Mesodermal cell (in vitro differentiated cells): ENCODE data around the gene LRRC42.

Experiments used
- H3K27ac ChIP-seq: 2 replicates; pipeline ENCODE4 v1.7.0; 2013; ENCODE audit warnings: mild to moderate bottlenecking, low read depth, low read length, moderate library complexity; ENCODE audit not compliant: severe bottlenecking
- H3K36me3 ChIP-seq: 2 replicates; pipeline ENCODE4 v1.7.1; 2013; ENCODE audit warnings: mild to moderate bottlenecking, low read length, moderate library complexity; ENCODE audit not compliant: control insufficient read depth, insufficient read depth
- H3K4me1 ChIP-seq: one replicate; pipeline ENCODE4 v1.7.1; 2013; ENCODE audit warnings: mild to moderate bottlenecking, low read length; ENCODE audit not compliant: insufficient read depth, control insufficient read depth, poor library complexity, severe bottlenecking
- H3K4me3 ChIP-seq: 2 replicates; pipeline ENCODE4 v1.7.0; 2013; ENCODE audit warnings: low read length, control low read depth, mild to moderate bottlenecking; ENCODE audit not compliant: insufficient read depth, poor library complexity, severe bottlenecking; ENCODE audit errors: extremely low read depth
- H3K9me3 ChIP-seq: 2 replicates; pipeline ENCODE4 v1.7.1; 2013; ENCODE audit warnings: mild to moderate bottlenecking, low read length, moderate library complexity; ENCODE audit not compliant: control insufficient read depth
- WGBS, 2 experiments: methylation state at CpG; one replicate each; pipeline ENCODE4 v1.1.5; 2013; ENCODE audit warnings: missing lambda C conversion rate in 2 of 2; ENCODE audit not compliant: insufficient coverage in 2 of 2; 5-methylcytosine and 5-hydroxymethylcytosine counted together

Gene LRRC42

GRCh38 chr1:53942127-53942957, 3.8 kb upstream of the LRRC42 start:
- Histone ChIP-seq H3K36me3 (peaks cover 19% of the 10 kb centered on the region), H3K9me3 (no peaks in the 10 kb centered on the region), H3K27ac (no peak overlapping the region), H3K4me1 (no peaks in the 10 kb centered on the region), H3K4me3 (no peak overlapping the region)
- 100% methylated on average over 1 of the region's 7 CpGs; no CpG with 5 or more reads in 1 of the 2 experiments for WGBS, 2 experiments

- Histone ChIP-seq H3K36me3 (peaks cover 15% of the 10 kb centered on the region), H3K4me1 (peaks cover 4% of the 10 kb centered on the region)
- WGBS, 2 experiments = 91 to 98% methylated on average over 4 to 6 of the region's 6 CpGs
These were observed 3.1 kb upstream of the LRRC42 start for GRCh38 chr1:53943090-53943489.

DNA sequence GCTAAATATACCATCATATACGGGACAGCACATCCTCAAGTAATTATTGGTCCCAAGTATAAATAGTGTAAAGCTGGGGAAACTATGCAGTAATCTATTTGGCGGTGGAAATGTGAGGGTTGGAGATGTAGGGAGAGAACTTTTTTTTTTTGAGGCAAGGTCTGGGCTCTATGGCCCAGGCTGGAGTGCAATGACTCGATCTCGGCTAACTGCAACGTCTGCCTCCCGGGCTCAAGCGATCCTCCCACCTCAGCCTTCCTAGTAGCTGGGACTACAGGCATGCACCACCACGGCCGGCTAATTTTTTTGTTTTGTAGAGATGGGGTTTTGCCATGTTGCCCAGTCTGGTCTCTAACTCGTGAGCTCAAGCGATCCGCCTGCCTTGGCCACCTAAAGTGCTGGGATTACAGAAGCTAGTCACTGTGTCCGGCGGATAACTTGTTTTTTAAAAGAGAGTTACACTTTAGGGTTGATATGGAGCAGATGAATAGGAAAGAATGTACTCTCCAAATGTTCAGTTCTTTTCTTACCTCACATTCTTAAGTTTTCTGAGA, 2.6 kb upstream of the LRRC42 start:
- Histone ChIP-seq H3K4me3 (no peak overlapping the region), H3K9me3 (no peaks in the 10 kb centered on the region), H3K36me3 (peaks cover 17% of the 10 kb centered on the region), H3K4me1 (peaks cover 4% of the 10 kb centered on the region), H3K27ac (no peak overlapping the region)
- 88 to 90% methylated on average over 7 to 8 of the region's 14 CpGs for WGBS, 2 experiments

More at GRCh38 chr1:53943090-53943489, 3.1 kb upstream of the LRRC42 start:
- Histone ChIP-seq H3K27ac (no peak overlapping the region), H3K4me3 (no peak overlapping the region), H3K9me3 (no peaks in the 10 kb centered on the region)

DNA sequence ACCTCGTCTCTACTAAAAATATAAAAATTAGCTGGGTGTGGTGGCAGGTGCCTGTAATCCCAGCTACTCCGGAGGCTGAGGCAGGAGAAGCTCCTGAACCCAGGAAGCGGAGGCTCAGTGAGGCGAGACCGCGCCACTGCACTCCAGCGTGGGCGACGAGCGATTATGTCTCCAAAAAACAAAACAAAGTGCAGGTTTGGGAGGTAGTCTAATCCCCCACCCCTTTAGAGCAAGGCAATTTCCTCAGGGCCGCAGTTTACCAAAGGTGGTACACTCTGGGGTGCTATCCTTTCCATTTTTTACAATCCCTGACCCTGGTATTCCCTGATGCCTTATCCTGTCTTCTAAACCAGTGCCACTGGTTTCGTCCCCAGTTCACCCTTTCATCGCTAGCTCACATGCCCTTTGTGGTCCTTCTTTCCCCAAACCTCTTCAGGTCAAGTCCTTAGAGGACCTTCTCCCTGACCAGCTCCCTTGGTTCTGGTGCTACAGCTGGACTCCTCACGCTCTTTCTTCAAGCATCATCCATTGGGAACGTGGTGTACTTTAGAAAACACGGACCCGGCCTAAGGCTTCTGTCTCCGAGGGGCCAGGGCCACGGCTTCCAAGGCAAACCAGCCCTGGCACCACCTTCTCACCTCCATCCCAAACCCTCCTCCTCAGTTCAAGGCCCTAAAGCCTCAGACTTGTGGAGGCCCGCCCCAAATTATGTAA, 1.5 kb upstream of the LRRC42 start:
- H3K27ac ChIP-seq = peak overlapping the region; percentile 71
- WGBS, 2 experiments = 68 to 90% methylated on average over 11 to 16 of the region's 20 CpGs
- H3K36me3 ChIP-seq = peaks cover 23% of the 10 kb centered on the region
- peak overlapping the region; percentile 89 for H3K4me3 ChIP-seq
- H3K9me3 ChIP-seq = no peaks in the 10 kb centered on the region
- peaks cover 4% of the 10 kb centered on the region for H3K4me1 ChIP-seq

DNA sequence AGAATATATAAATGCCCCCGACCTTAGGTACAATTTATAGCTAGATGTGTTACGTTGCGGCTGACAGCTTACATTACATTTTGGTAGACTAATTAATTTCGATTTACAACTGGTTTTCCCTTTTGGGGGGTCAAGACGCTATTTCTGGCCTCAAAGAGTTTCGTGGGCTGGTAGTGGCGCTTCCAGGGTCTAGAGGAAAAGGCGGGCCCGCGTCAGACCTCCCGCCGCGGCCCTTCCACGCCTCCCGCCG, 1.0 kb upstream of the LRRC42 start:
- peaks cover 25% of the 10 kb centered on the region for H3K36me3 ChIP-seq
- H3K4me1 ChIP-seq = peaks cover 4% of the 10 kb centered on the region
- peak overlapping the region; percentile 71 for H3K27ac ChIP-seq
- H3K4me3 ChIP-seq = peak overlapping the region; percentile 89
- no peaks in the 10 kb centered on the region for H3K9me3 ChIP-seq
- WGBS, 2 experiments = 5% methylated on average over 15 of the region's 16 CpGs; no CpG with 5 or more reads in 1 of the 2 experiments

GRCh38 chr1:53945433-53946251, 508 bp upstream of the LRRC42 start, which contains the start of gene IFT25:
TSS of gene IFT25 (minus strand) at chr1:53945699. CDS start at chr1:53940082, 5,617 bp downstream.
- peak within 1 kb of the TSS; percentile 71 for H3K27ac ChIP-seq
- H3K4me1 ChIP-seq = peaks cover 4% of the 10 kb centered on the region
- WGBS, 2 experiments = 0% methylated on average over 40 to 41 of the region's 90 CpGs
- peak within 1 kb of the TSS; percentile 89 for H3K4me3 ChIP-seq
- H3K36me3 ChIP-seq = peaks cover 27% of the 10 kb centered on the region
- H3K9me3 ChIP-seq = no peaks in the 10 kb centered on the region

GRCh38 chr1:53947172-53947907, 1.2 kb downstream of the LRRC42 start:
- Histone ChIP-seq H3K9me3 (no peaks in the 10 kb centered on the region), H3K27ac (no peak overlapping the region), H3K36me3 (peaks cover 33% of the 10 kb centered on the region), H3K4me3 (peak overlapping the region; percentile 89), H3K4me1 (peaks cover 4% of the 10 kb centered on the region)
- 35 to 43% methylated on average over 4 of the region's 6 CpGs for WGBS, 2 experiments

DNA sequence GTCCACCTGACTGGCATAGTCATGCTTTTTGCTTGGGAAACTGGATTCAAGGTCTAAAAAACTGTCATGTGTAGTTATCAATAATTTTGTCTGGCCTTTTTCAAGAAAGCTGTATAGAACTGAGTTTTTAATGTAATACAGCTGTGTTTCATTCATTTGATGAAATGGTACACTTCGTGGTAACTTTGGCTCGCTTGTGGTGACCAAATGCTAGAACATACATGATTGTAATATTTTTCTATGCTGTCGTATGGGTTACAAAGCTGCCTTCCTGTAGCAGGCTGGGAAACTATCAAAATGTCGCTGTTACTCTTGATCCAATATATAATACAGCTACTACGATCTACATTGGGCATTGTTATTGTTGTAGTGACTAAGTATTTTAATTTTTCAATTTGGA, 2.1 kb downstream of the LRRC42 start:
- no peak overlapping the region for H3K27ac ChIP-seq
- H3K4me1 ChIP-seq = peaks cover 4% of the 10 kb centered on the region
- no peak overlapping the region for H3K4me3 ChIP-seq
- 100% methylated on average over 2 of the region's 5 CpGs; no CpG with 5 or more reads in 1 of the 2 experiments for WGBS, 2 experiments
- H3K36me3 ChIP-seq = peaks cover 43% of the 10 kb centered on the region
- H3K9me3 ChIP-seq = no peaks in the 10 kb centered on the region

GRCh38 chr1:53949023-53949990, 3.2 kb downstream of the LRRC42 start:
- 97 to 100% methylated on average over 3 of the region's 4 CpGs for WGBS, 2 experiments
- Histone ChIP-seq H3K4me3 (no peak overlapping the region), H3K36me3 (peaks cover 53% of the 10 kb centered on the region), H3K27ac (no peak overlapping the region), H3K9me3 (no peaks in the 10 kb centered on the region), H3K4me1 (peaks cover 4% of the 10 kb centered on the region)
